ENCODE results near the gene AKAP11.

- peak; percentile 63 for TF ChIP-seq CTCF (IDR thresholded peaks at IDR 0.05; ENCODE audit: borderline replicate concordance, extremely low read depth, low read length, poor library complexity, severe bottlenecking)
- TF ChIP-seq EZH2 (IDR thresholded peaks at IDR 0.05; ENCODE audit: borderline replicate concordance, low read depth, low read length, severe bottlenecking), result no peak
Measured at GRCh38 chr13:42333613-42334328, 61.8 kb downstream of the AKAP11 start.

Data from DND-41 (cell line).